Adrenal gland (tissue), 5 donors: Measurements from ENCODE around the gene LDLR.

ENCODE experiments used
- CTCF ChIP-seq, 6 experiments: fragments of 450-650 bp in 4 of 6; fragments of 200-600 bp in 2 of 6; sonication (generic) in 1 of 6; IDR thresholded peaks; 1 replicate in 5 of 6; 2 replicates in 1 of 6; pipeline versions ENCODE4 v1.5.1 to v1.8.0; 2016 to 2021; ENCODE audit warnings: antibody characterized with exemption in 6 of 6, mild to moderate bottlenecking in 2 of 6, moderate library complexity in 1 of 6
- POLR2A ChIP-seq, 2 donors: fragments of 450-650 bp; IDR thresholded peaks; one replicate each; pipeline ENCODE4 v1.6.1; 2017; ENCODE audit warnings: antibody characterized with exemption in 2 of 2, mild to moderate bottlenecking in 2 of 2, moderate library complexity in 1 of 2
- donor health status: DM: no; HTN: no; CAD: no.

- TF ChIP-seq CTCF (IDR thresholded peaks at IDR 0.05) (no peak), POLR2A (IDR thresholded peaks at IDR 0.05) (no peak)
These were observed 4.5 kb downstream of the LDLR start for GRCh38 chr19:11093689-11094238.
